ENCODE measurements around the gene AK2.

- TF ChIP-seq CTCF (IDR thresholded peaks at IDR 0.05) (no peak), EP300 (IDR thresholded peaks at IDR 0.05) (no peak), POLR2A (IDR thresholded peaks at IDR 0.05; ENCODE audit: low read depth) (no peak)
These were observed 28.4 kb downstream of the AK2 start for GRCh38 chr1:33008051-33008914.

Measured in esophagus muscularis mucosa (tissue), 4 donors.